Activated CD8-positive, alpha-beta memory T cell treated with anti-CD3 and anti-CD28 coated beads for 48 hours (primary cell): Measurements from ENCODE around the gene FCMR.
"Not testable (repeated sequence)": the region's sequence is repeated elsewhere in the genome, so short reads cannot be mapped to it uniquely, and the experiment has no call there.

Experiments used
- DNase-seq, 3 experiments: peaks; one replicate each; pipeline ENCODE4 v3.0.0-alpha.2; 2020; ENCODE audit warnings: low read depth in 2 of 3, low spot score in 2 of 3

Gene FCMR

DNA sequence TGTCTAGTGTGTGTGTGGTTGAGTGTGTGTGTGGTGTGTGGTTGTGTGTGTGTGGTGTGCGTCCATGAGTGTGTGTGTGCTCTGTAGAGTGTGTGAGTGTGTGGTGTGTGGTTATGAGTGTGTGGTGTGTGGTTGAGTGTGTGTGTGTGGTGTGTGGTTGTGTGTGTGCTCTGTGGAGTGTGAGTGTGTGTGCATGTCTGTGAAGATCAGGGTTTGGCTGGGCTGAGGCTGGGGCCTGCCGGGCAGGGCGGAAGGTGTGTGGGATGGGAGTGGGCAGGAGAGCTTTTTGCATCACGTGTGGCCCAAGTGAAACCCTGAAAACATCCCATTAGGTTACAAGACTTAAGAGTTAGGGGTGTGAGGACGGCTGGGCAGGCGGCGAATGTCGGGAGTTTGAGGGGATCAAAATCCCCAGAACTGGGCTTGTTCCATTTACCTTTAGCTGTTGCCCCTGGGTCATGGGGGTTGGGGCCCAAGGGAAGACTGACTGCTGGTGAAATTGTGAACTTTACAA is 2.9 kb upstream of the FCMR start:
- no peak for DNase-seq

DNA sequence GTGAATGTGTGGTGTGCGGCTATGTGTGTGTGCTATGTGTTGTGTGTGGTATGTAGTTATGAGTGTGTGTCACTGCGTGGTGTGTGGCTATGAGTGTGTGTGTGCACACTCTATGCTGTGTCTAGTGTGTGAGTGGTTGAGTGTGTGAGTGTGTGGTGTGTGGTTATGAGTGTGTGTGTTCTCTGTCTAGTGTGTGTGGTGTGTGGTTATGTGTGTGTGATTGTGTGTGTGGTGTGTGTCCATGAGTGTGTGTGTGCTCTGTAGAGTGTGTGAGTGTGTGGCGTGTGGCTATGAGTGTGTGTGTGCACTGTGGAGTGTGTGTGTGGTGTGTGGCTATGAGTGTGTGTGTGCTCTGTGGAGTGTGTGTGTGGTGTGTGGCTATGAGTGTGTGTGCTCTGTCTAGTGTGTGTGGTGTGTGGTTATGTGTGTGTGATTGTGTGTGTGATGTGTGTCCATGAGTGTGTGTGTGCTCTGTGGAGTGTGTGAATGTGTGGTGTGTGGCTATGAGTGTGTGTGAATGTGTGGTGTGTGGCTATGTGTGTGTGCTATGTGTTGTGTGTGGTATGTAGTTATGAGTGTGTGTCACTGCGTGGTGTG is 2.3 kb upstream of the FCMR start:
- not testable (repeated sequence) for DNase-seq

DNA sequence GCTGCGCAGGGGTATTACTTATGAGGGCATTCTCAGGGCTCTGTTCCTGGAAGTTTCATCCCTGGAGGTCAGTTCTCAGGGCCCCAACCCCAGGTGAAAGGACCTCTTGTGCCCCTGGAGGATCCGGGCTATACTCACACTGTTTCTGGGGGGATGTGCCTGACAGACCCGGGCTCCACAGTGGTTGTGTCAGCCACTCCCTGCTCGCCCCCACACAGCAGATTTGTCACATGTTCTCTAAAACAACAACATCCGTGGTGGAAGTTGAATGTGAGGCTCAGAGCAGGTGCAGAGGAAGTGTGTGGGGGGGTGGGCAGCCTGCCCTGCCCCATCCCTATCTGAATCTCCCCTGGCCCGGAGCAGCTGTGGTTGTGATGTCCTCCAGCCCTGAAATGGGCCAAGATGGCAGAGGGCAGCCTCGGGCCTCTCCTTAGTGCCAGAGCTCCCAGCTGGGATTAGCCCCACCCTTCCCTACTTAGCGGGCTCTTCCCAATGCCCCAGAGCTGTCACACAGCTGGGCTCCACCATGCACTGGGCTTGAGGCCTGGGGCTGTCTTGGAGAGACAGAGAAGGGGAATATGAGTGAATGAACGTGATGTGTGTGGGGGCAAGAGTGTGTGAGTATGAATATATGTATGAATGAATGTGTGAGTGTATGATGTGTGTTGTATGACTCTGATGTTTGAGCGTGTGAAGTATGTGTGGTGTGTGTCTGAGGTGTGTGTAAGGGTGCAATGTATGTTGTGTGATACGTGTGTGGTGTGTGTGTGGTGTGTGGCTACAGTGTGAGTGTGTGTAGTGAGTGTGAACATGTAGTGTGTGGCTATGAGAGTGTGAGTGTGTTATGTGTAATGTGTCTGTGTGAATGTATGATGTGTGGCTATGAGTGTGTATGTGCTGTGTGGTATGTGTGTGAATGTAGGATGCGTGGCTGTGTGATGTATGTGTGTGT is 1.5 kb upstream of the FCMR start:
- no peak for DNase-seq

DNA sequence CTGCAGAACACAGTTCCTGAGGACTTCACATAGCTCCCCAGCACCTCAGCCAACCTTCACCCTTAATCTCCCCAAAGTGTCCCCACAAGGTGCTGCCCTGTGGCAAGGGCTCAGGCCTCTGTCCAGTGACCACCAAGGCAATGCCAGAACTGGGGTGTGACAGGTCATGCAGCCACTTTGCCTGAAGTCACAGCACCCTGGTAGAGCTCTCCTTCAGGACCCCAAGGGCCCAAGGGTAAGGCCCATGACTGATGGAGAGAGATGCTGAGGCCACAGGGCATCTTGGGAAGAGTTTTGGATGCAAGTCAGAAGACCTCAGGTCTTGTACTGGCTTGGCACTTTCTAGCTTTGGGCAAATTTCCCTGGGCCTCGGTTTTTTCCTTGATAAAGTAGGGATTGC is 783 bp upstream of the FCMR start:
- DNase-seq = no peak

DNA sequence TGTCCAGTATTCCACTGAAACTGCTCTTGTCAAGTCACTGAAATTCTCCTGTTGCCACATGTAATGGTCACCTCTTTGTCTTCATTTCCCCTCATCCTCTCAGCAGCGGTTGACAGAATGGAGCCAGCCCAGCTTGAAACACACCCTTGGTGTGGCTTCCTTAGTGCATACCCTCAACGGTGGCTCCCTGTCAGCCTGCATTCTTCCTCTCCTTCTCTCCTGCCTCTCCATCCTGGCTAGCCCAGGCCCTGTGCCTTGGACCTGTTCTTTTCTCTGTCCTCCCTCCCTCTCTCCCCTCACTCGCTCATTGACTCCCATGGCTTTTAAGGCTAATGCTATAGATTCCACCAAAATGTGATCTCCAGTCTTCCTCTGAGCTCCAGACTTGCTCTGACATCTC is 3.7 kb downstream of the FCMR start:
- DNase-seq = no peak

DNA sequence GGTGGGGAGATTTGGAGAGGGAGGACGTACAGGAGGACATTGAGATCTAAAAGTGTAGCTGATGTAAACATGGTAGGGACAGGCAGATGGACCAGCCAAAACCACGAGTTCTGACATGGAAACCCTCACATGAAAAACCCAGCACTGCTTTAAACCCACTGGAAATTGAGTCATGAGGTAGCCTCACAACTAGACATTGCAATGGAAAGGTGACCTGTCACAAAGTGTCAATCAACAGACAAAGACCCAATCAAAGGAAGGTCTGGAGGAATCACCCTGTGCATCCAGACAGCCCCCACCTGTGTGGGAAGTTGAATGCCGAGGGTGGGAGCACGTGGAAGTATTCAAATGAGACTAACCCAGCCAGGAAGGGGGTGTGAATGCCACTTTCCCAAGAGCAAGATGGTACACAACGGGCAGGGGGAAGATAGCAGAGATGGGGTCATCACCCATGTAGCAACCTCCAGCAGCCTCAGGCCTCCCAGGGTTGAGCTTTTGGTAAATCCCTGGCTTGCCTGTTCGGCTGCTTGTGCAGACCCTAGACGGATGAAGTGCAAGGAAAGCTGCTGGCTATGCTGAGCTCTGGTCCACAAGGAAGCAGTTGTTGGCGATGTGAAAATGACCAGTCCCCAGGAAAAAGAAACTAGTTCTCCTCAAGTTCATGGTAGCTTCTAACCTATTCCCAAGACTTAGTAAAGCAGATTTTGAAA is 5.6 kb downstream of the FCMR start:
- no peak for DNase-seq

DNA sequence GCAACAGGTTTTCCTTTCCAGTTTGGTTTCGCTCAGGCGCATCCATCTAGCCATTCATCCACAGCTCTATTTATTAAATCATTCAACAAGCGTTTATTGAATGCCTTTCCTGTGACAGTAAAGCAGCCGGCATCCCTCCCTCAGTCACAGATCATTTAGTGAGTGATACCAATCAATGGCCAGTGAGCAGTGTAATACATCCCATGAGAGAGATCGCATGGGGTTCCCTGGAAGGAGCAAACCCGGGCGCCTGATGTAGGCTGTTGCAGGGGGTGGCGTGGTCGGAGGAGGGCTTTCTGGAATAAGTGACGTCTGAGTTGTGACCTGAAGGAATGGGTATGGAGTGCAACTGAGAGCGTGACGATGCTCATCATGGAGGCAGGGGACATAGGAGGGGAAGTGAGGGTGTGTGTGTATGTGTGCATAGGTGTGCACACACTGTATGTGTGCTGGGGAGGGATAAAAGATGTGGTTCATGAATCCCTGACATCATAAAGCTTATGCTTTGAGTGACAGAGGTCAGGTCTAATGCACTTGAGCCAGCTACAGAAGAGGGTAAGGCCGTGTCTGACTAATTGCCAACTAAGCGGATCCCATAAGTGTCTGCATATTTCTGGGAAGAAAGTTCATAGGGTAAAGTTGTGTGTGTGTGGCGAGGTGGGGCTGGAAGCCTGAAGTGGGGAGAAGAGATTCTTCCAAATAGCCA is 6.6 kb downstream of the FCMR start:
- DNase-seq = no peak

DNA sequence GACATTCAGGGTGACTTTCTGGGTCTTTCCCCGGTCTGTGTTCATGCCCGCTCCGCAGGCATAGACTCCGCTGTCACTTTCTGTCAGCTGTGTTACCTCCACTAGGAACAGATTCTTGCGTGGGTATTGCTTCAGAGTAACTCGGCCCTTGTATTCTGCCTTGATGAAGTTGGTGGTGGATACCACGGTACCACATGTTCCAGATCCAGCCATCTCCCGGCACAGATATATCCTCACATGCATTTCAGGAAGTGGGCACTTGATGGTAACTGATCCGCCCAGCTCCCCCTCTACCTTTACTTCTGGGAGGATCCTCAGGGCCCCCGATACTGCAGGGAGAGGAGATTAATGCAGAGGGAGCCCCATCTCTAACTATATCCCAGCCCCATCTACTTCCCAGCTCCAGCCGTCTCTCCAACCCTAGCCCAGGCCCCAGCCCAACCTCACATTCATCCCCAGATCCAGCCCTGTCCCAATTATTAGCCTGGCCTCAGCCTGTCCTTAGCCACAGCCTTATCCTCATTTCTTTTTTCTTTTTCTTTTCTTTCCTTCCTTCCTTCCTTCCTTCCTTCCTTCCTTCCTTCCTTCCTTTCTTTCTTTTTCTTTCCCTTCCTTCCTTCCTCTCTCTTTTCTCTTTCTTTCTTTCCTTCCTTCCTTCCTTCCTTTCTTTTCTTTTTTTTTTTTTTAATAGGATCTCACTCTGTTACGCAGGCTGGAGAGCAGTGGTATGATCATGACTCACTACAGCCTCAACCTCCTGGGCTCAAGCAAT is 7.8 kb downstream of the FCMR start:
- no peak for DNase-seq

DNA sequence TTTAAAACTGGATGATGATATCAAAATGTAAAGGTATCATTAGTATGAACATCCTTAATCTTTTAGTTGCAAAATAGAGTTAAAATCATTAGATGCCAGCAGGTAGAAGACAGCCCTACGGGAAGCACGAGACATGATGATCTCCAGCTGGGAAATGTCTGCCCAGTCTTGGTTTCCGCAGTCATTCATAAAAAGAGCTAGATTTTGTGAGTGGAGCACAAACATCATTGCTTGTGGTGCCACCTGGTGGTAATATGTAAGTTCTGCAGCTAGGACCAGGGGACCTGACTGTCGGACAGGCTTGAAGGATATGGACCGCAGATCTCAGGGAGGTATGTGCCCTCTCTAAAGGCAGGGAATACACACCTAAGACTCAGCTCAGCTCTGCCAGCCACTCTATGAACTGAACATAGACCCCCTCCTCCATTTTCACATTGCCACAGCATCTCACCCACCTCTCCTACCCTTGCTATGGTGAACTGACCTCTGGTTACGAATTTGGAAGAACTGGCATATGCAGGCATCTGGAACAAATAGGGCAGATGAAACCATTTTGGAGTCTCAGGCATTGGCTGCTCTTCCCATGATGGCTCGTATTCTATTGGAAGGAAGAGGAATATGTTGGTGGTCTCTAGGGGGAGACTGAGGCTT is 9.2 kb downstream of the FCMR start:
- no peak for DNase-seq

DNA sequence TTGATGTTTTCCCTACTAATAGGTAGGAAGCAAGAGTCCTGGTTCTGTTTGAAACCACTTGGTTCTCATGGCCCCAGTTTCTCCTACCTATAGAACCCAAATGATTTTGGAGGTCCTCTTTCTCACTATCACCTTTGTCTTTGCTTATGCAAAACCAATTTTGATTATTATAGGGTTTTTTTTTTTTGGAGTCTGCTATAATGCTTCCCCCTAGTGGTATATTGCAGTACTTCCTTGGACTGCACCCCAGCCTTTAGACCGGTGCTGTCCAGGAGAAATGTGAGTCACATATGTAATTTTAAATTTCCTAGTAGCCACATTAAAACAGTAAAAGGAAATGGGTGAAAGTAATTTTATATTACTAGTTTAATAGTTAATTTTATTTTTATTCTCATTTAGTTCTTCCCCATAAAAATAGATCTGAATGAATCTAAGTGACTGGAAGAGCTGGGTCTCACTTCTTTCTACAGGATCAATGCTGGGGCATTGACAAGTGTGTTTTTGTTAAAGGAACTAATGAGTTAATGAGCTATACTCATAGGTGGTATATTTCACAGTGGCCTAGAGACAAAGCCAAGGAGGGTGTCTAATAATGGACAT is 10.6 kb downstream of the FCMR start:
- no peak for DNase-seq

DNA sequence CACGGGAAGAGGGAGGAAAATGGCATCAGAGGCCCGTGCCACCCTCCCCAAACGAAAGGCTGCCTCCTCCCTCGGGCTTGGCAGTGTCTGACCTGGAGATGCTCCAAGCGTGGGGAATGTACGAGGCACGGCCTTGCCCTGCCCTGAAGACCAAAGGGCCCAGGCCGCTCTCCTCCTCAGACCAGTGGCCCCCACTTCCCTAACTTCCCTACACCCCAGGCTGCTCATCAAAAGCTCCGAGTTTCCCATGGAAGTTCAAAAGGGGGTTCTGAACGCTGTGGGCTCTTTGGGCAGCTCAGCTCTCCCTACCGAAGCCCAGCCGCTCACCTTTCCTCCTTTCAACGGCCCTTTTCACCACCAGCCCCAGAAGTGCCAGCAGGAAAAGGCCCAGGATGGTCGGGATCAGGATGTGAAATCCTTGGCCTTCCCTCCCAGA is 11.8 kb downstream of the FCMR start:
- DNase-seq = no peak

DNA sequence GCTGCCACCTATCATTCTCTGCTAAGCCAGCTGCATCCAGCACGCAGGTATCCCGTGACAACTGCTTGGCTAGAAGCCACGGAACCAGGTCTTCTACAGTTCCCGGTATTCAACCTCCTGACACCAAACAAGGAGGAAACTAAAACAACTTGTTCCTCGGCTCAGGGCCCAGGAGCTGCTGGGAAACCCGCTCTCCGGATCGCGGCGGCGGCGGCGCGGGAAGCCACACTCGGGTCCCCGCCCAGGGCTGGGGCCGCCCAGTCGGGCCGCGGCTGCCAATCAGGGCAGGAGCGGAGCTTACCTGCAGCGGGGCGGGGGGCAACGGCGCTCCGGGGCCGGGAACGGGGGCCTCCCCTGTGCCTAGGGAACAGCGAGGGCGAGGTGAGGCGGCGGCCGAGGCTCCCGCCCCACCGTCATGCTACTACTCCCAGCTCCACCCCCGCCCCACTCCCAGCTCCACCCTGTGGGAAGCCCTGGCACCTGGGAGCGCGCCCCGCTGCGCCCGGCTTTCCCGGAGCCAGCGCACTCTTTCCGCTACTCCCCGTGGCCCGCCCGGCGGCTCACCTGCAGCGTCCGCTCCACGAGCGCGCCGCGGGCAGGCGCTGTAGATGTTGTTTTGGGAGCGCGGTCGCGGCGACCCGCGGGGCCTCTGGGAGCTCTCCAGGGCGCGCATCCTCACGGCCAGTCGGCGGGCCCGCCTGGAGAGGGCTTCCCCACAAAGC is 12.4 kb downstream of the FCMR start:
- DNase-seq = no peak

DNA sequence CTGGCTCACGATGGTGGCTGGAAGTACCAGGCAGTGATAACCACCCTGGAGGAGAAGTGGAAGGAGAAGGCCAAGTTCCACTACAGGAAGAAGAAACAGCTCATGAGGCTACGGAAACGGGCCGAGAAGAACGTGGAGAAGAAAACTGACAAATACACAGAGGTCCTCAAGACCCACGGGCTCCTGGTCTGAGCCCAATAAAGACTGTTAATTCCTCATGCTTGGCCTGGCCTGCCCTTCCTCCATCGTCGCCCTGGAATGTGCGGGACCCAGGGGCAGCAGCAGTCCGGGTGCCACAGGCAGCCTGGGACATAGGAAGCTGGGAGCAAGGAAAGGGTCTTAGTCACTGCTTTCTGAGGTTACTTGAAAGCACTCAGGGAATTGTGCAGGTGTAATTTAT is 13.7 kb downstream of the FCMR start:
- DNase-seq = no peak

DNA sequence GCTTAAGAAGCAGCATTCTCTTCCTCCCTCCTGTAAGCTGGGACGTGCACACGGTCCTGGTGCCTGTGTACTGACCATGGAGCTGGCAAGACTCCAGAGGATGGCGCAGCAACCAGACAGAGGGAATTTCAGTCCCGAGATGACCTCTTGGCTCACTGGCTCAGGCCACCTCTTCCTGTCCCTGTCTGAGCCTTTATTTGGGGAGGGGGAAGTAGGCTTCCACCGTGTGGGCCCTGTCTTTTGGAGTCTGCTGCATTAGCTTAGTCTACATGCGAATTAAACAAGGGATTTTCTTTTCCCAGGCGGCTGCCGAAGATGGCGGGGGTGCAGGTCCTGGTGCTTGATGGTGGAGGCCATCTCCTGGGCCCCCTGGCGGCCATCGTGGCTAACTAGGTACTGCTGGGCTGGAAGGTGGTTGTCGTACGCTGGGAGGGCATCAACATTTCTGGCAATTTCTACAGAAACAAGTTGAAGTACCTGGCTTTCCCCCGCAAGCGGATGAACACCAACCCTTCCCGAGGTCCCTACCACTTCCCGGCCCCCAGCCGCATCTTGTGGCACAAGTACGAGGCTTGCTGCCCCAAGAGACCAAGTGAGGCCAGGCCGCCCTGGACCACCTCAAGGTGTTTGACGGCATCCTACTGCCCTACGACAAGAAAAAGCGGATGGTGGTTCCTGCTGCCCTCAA is 14.3 kb downstream of the FCMR start:
- no peak for DNase-seq

DNA sequence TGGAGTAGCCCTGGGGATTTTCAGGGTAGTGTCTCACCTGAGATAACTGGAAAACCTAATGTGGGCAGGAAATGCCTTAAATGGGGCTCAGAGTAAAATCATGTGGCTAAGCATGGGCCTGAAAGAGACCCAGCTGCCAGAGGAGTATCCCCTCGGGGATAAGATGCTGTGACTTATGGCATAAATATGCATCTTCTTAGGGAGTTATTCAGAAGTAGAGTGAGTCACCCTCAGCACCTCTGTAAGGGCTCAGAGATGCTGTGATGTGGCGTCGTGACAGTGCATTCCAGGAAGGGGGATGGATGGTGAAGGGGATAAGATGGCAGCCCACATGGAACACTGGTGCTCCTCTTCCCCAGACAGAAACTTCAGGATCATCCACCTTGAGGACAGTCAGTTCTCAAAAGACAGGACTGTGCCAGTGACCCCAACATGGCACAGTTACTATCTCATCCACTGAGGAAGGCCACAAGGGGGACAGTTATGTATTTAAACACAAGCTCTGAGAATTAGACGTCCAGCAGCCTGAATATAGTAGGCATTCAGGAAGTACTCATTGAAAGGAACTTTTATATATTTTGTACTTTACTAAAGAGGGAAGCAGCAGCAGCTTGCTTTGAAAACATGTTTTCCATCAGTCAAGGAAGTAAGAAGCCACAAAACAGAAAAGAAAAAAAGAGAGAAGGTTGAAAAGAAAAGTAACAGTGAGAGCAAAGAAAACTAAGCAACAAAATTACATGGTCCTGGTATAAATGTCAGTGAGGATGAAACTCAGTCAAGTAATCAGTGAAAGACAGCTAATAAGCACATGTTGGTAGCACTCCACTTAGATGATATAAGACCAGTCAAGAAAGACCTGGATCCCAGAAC is 16.2 kb downstream of the FCMR start:
- DNase-seq = no peak

DNA sequence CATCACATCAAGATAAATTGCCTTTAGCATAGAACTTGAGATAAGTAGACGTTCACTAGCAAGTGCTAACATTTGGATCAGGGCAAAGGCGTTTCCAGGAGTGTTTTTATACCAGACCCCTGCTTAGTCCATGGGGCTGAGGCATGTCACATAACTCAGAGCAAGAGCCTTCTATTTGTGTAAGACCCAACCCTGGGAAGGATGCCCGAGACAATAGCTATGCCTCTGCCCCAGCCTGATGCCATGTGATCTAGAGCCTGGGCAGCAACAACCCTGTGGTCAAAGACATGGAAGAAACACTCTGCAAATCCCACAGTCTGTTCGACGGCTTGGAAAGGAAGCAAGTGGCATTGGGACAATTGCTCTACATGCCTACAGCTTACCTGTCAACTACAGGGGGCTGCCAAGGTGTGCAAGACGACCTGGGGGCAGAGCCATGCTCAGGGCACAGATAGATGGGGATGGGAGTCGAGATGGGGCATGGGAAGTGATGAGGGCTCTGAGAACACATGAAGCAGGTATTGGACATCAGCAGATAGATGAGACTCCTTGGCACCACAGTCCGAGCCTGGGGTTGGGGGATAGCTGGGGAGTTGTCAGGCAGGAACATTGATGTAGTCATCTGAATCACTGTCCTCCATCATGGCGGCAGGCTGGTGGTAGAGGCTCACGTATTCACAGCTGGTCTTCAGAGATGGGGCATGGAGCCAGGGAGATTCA is 17.2 kb downstream of the FCMR start:
- no peak for DNase-seq

DNA sequence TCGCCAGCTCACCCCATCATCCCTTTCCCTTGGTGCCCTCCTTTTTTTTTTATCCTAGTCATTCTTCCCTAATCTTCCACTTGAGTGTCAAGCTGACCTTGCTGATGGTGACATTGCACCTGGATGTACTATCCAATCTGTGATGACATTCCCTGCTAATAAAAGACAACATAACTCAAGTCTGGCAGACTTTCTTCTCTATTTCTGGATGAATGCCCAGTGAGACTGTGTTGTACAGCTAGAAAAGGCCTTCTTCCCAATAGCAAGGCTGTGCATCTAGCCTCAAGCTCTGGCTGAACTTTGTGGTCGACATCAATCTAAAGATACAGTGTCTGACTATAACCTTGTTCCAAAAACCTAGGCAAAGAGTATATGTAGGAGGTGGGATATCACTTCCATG is 18.1 kb downstream of the FCMR start:
- no peak for DNase-seq
